Stimulated activated CD4-positive, alpha-beta T cell treated with anti-CD3 and anti-CD28 coated beads, Interleukin-2, amount 100 ng/mL, for 48 hours (primary cell): ENCODE results near the gene RNLS.

Source experiments
- DNase-seq, 2 donors: peaks; one replicate each; pipeline ENCODE4 v3.0.0-alpha.2; 2020

The RNLS gene

DNA sequence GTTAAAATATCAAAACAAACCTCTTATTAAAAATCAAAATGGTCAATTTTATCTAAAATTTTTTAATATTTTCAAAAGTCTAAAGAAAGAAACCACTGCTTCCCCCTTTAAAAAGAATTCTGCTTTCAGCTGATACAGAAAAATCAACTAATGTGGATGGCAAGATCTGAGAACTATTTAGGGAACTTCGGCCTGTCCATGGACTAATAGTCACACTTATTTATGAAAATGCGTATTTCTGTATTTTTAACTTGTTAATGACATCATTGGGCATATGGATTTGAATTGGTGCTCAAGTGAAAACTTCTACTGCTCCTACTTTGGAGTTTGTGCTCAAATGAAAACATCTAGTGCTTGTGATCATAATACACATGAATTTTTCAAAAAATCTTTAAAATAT lies 31.9 kb downstream of the RNLS start:
- DNase-seq, result no peak

GRCh38 chr10:88546497-88546896 lies 36.6 kb downstream of the RNLS start:
- no peak for DNase-seq

- DNase-seq, result no peak
Measured at GRCh38 chr10:88545359-88545758, 37.8 kb downstream of the RNLS start.

DNA sequence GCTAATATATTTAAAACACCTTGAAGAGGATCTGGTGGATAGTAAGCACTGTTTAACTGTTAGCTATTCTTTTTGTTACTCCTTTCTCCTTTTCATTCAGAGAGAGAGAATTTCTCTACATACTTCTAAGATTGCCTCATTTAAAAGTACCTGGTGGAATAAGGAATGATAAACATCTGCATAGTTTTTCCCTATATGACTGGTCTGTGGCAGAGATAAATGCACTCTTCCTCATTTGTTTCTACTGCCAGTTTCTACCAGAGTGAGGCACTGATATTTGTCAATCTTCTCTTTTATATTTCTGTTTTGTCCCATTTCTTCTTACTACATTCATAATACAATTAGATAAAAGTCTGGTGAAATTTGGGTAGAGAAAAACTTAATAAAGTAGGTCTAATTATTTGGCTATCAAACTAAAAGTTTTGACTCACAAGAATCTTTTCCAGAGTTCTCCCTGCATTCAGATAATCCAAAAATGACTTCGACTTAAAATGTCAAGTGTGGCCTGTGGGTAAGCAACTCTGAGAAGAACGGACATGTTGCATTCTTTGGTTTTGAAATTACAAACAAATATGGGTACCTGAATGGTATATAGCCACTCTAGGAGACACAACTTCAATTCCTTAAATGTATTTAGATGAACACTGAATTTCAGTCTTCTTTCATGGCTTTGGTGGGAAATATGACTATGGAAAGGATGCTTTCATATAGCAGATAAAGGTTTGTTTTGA lies 38.8 kb downstream of the RNLS start:
- DNase-seq, result no peak

DNA sequence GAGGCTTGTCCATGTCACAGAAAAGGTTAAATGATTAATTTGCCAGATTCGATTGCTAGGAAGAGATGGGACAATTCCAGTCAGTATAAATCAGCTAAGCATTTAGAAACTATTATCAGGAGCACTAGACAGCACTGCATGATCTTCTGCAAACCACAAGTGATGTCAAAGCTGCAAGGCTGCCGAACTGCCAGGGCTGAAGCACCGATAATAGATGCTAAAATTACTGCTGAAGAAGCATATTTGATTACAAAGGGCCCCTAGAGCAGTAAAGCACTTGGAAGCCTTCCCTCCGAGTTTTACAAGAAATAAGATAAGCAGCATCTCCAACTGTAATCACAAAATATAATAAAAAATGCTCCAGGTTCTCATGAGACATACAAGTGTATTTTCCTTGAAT lies 40.6 kb downstream of the RNLS start:
- no peak for DNase-seq

GRCh38 chr10:88541116-88541626 lies 41.9 kb downstream of the RNLS start:
- no peak for DNase-seq

GRCh38 chr10:88540351-88540750 lies 42.8 kb downstream of the RNLS start:
- DNase-seq, result no peak

DNA sequence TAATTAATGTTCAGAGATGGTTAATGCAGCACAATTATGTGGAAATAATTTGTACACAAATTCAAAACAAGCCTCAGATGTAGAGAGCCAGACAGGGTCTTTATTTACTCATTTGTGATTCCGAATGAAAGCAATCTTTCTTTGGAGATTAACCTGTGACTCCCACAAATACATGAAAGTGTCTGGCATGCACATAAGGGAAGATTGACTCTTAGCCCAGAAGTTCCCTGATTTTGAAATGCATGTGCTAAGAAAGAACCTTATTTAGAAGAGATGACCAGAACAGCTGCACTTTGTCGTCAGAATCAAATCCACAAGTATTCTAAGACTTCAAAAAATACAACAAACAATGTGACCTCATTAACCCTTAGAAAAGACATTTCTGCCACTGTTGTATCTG lies 45.1 kb downstream of the RNLS start:
- no peak for DNase-seq

GRCh38 chr10:88537322-88537721 lies 45.8 kb downstream of the RNLS start:
- DNase-seq, result no peak

DNA sequence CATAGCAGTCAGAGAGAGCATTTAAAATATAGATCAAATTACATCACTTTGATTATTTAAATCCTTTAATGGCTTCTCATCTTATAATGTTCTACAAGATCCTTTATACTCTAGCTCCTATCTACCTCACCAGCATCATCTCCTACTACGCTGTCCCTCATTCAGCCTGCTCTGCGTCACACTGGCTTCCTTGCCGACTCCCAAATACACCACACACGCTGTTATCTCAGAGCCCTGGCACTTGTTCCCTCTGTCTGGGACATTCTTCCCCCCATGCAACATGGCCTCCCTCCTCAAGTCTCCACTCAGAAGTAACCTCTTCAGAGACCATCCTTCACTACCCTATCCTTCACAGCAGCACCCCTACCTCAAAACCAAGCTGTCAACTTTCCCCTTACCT lies 46.7 kb downstream of the RNLS start:
- DNase-seq, result no peak

- no peak for DNase-seq
Measured at GRCh38 chr10:88534072-88534665, 48.9 kb downstream of the RNLS start.

DNA sequence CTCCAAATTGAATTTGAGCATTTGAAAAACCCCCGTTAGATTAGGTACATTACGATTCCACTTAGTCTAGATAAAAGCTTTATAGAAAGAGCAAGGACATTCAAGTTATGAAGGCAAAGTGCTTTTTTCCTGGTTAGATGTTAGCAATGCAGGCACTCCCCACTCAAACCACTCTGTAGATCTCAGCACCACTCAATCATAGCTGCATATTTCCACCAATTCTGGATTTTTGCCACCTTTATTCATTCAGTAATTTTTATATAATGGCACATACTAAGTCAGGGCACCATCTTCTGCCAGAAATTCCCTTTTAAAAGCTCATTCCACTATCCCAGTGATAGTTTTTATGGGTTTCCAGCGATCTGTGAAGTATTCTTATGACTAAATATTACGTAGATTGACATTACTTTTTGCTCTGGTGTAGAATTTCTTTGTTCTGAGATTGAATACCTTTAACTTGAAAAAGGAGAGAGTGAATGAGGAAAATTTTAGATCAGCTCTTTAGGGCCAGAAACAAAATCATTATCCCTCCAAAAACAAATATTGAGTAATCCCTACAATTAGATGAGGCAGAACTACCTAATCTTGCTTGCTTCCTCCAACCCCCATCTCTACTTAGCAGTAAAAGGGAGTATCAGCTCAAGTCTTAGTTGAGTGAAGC lies 51.6 kb downstream of the RNLS start:
- no peak for DNase-seq

DNA sequence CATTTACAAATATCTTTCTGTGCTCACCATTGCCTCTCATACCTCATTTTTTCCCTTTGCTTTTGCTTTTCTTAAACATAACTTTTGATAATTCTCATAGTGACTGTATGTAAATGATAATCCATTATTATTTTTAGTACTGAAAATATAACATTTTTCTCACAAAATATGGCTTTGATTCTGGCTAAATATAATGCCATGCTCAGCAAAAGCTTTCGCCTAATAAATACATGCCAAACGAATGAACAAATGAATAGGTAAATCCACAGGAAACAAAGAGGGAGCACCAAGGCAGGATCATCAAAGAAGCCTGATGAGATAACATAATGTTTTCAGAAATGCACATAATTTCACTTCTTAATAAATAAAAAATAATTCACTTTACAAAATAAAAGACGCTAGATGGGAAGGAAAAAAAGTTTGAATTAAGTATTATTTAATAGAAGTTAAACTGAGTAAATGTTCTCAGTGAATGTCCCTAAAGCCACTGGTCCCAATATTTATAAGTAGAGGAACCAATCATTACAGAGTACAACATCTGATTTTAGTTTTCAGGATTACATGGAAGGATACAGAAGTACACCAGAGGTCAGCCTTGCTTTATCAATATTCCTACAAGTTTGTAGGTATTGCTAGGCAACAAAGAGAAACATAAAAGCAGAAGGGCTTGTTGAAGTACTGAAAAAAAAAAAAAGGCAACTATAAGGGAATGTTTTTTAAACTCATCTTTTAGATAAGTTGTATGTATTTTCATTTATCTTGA lies 52.3 kb downstream of the RNLS start:
- no peak for DNase-seq

GRCh38 chr10:88530093-88530492 lies 53.0 kb downstream of the RNLS start:
- no peak for DNase-seq

- no peak for DNase-seq
Measured at GRCh38 chr10:88528806-88529570, 54.1 kb downstream of the RNLS start.

GRCh38 chr10:88528201-88528600 lies 54.9 kb downstream of the RNLS start:
- DNase-seq, result no peak

DNA sequence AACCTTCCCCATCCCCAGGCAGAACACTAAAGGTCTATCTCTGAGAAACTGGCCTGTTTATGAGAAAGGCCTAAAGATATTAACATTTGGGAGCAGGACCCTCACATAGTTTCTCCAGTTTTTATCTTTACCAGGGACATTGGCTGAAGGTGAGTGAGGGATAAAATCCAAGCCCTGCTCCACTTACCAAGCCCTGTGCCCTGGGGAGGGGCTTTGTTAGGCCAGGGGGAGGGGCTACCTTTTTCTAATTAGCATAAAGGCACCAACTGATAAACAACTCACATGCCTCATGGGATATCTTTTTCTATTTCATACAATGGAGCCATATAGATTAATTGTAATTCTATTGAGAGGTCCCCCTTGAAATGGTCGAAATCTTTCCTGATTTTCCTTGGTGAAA lies 55.9 kb downstream of the RNLS start:
- no peak for DNase-seq

DNA sequence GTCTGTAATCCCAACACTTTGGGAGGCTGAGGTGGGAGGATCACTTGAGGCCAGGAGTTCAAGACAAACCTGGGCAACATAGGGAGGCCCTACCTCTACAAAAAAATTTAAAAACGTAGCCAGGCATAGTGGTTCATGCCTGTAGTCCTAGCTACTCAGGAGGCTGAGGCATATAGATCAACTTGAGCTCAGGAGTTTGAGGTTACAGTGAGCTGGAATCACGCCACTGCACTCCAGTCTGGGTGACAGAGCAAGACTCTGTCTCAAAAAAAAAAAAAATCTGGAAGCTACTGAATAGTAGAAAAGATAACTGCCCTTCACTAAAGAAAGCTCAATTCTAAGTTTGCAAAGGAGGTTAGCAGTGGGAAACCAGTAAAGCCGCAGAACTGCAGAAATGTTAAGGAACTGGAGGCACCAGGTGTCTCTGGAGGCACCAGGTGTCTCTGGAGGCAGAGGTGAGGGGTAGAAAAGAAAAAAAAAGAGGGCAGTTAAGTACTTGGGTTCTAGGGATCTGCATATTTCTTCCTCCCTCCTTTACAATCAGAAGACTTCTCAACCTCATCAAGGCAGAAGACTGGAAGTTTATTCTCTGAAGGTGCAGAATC lies 56.5 kb downstream of the RNLS start:
- no peak for DNase-seq

DNA sequence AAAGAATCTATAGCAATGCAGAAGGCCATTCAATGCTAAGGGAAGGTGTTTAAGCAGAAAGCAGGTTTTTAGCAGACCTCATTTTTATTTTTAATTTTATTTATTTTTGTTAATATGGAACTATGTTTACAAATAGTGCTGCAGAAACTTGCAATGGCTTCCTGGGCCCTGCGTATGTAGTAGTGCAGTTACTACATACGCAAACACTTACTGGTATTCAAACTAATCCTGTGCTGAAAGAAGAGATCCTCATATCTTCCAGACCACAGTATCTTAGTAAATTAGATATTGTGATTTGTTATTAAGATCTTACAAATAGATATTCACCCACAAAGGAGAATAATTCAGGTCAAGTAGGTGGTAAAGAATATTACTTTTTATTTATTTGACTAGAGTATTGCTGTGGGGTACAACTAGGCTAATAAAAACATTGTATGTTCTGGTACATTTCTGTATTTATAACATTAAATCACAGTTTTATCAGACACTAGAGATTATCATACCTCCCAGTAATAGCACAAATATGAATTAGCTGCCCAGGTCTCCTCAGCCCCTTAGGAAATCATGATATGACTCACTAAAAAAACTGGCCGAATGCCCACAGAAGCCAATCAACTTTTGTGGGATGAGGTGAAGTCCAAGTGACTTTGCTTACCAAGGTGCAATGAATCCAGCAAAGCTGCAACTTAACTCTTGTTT lies 57.6 kb downstream of the RNLS start:
- no peak for DNase-seq

DNA sequence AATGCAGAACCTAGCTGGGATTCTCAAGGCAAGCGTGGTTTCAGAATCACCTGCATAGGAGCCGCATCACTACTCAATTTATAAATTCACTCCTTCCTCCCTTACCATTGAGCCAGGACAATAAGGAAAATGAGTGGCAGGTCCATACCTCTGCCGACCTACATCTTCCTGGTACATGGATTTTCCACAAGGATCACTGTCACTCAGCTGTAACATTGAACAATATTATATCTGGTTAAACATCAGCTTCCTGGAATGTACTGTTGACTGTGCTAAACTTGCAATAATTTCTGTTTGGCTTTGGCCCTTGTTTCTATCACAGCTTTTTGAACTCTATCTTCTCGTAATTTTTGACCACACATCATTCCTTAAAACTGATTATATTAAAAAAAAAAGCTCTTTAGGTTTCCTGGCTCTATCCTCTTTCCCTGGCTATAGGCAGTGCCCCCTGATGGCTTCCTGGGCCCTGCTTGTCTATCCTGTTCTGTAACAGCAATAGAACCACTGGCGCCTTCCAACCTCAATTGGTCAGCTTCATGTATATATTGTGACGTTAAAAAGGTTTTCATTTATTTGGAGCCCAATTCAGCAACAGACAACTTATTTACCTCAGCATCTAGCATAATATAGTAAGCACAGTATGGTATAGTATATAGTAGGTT lies 59.2 kb downstream of the RNLS start:
- no peak for DNase-seq

- DNase-seq, result no peak
Measured at GRCh38 chr10:88522715-88523114, 60.4 kb downstream of the RNLS start.
